GM12891 (cell line): ENCODE measurements around the gene METAP1.
"Not testable (repeated sequence)": the region's sequence is repeated elsewhere in the genome, so short reads cannot be mapped to it uniquely, and the experiment has no call there.

Experiments
- POLR2A ChIP-seq: IDR thresholded peaks from 2 replicates; pipeline ENCODE4 v1.6.1; 2011; ENCODE audit warnings: low read depth, low read length, control low read depth
- POLR2AphosphoS5 ChIP-seq: IDR thresholded peaks from 2 replicates; pipeline ENCODE4 v1.6.1; 2011; ENCODE audit warnings: low read depth, low read length, control low read depth
- POU2F2 ChIP-seq: IDR thresholded peaks from 2 replicates; pipeline ENCODE4 v1.6.1; 2011; ENCODE audit warnings: low read depth, mild to moderate bottlenecking, control low read depth, low read length, moderate library complexity
- SPI1 ChIP-seq: IDR thresholded peaks from 2 replicates; pipeline ENCODE4 v1.6.1; 2011; ENCODE audit warnings: low read depth, low read length, control low read depth
- TAF1 ChIP-seq: IDR thresholded peaks from 2 replicates; pipeline ENCODE4 v1.6.1; 2011; ENCODE audit warnings: low read depth, low read length, control low read depth

GRCh38 chr4:99023800-99024251 lies 28.3 kb downstream of the METAP1 start:
- not testable (repeated sequence) for TF ChIP-seq TAF1, POLR2AphosphoS5, POLR2A, SPI1, POU2F2
